ENCODE data around the gene HPGDS. TPM values are rescaled to one million over a fixed set of nuclear protein-coding genes. Genes with fewer than 3 reads are reported as not detected.

Gene HPGDS
- total and polyA plus RNA-seq, 11 donors = 0.26 to 6.2 (median 0.96) TPM

- H3K36me3 ChIP-seq = peaks cover 0 to 73% (median 57%) of the 10 kb centered on the region in 9 donors
- no peak for DNase-seq
- intact Hi-C loops (cut with DNase I) = no loop called here
These were observed 75.6 kb downstream of the HPGDS start for GRCh38 chr4:94267037-94267436.

GRCh38 chr4:94262163-94263016, 80.2 kb downstream of the HPGDS start:
- no peaks in the 10 kb centered on the region for H3K4me1 ChIP-seq
- no peak overlapping the region for H3K27ac ChIP-seq
- no peak for DNase-seq
- peaks cover 0 to 67% (median 38%) of the 10 kb centered on the region in 9 donors for H3K36me3 ChIP-seq
- 90 to 93% (median 92%) methylated on average over 5 of the region's 5 CpGs for WGBS, 4 donors
- no peaks in the 10 kb centered on the region for H3K27me3 ChIP-seq
- no peak overlapping the region for H3K4me3 ChIP-seq
- no peaks in the 10 kb centered on the region for H3K9me3 ChIP-seq
- intact Hi-C loops (cut with DNase I) = no loop called here
- TF ChIP-seq POLR2A (IDR thresholded peaks at IDR 0.05) = no peak
- TF ChIP-seq, protein P1, sequence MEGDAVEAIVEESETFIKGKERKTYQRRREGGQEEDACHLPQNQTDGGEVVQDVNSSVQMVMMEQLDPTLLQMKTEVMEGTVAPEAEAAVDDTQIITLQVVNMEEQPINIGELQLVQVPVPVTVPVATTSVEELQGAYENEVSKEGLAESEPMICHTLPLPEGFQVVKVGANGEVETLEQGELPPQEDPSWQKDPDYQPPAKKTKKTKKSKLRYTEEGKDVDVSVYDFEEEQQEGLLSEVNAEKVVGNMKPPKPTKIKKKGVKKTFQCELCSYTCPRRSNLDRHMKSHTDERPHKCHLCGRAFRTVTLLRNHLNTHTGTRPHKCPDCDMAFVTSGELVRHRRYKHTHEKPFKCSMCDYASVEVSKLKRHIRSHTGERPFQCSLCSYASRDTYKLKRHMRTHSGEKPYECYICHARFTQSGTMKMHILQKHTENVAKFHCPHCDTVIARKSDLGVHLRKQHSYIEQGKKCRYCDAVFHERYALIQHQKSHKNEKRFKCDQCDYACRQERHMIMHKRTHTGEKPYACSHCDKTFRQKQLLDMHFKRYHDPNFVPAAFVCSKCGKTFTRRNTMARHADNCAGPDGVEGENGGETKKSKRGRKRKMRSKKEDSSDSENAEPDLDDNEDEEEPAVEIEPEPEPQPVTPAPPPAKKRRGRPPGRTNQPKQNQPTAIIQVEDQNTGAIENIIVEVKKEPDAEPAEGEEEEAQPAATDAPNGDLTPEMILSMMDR (IDR thresholded peaks at IDR 0.05) = no peak
- no peak for ATAC-seq

More at GRCh38 chr4:94267037-94267436, 75.6 kb downstream of the HPGDS start:
- TF ChIP-seq, protein P1 (IDR thresholded peaks at IDR 0.05) = no peak
- TF ChIP-seq POLR2A (IDR thresholded peaks at IDR 0.05) = no peak
- Histone ChIP-seq H3K9me3 (no peaks in the 10 kb centered on the region), H3K27me3 (no peaks in the 10 kb centered on the region), H3K27ac (no peak overlapping the region), H3K4me3 (no peak overlapping the region), H3K4me1 (no peaks in the 10 kb centered on the region)
- ATAC-seq = no peak
- WGBS, 4 donors = 95 to 98% (median 97%) methylated on average over 4 of the region's 4 CpGs

GRCh38 chr4:94256828-94257227, 85.8 kb downstream of the HPGDS start:
- no peaks in the 10 kb centered on the region for H3K9me3 ChIP-seq
- peaks cover 0 to 73% (median 32%) of the 10 kb centered on the region in 9 donors for H3K36me3 ChIP-seq
- H3K4me3 ChIP-seq = no peak overlapping the region
- H3K27me3 ChIP-seq = no peaks in the 10 kb centered on the region
- no peak for ATAC-seq
- H3K27ac ChIP-seq = no peak overlapping the region
- DNase-seq = no peak
- no peaks in the 10 kb centered on the region for H3K4me1 ChIP-seq
- intact Hi-C loops (cut with DNase I) = loop anchor here in 5 of 10 donors (5.0 to 10.0 kb wide), 3 partner anchors 362 to 465 kb away; no protein-coding TSS in a partner anchor
- TF ChIP-seq, protein P1 (IDR thresholded peaks at IDR 0.05) = peak in 7 of 12 donors; percentile 15 to 37 (median 25)
- TF ChIP-seq POLR2A (IDR thresholded peaks at IDR 0.05) = no peak

GRCh38 chr4:94256144-94256783, 86.4 kb downstream of the HPGDS start:
- peaks cover 0 to 76% (median 33%) of the 10 kb centered on the region in 9 donors for H3K36me3 ChIP-seq
- TF ChIP-seq POLR2A (IDR thresholded peaks at IDR 0.05) = no peak
- TF ChIP-seq, protein P1 (IDR thresholded peaks at IDR 0.05) = no peak
- intact Hi-C loops (cut with DNase I) = loop anchor here in 5 of 10 donors (5.0 to 10.0 kb wide), 3 partner anchors 361 to 464 kb away; no protein-coding TSS in a partner anchor
- H3K27ac ChIP-seq = no peak overlapping the region
- no peak overlapping the region for H3K4me3 ChIP-seq
- H3K9me3 ChIP-seq = no peaks in the 10 kb centered on the region
- DNase-seq (no peak), ATAC-seq (no peak)
- H3K27me3 ChIP-seq = no peaks in the 10 kb centered on the region
- no peaks in the 10 kb centered on the region for H3K4me1 ChIP-seq
- WGBS, 4 donors = 92 to 98% (median 93%) methylated on average over 8 of the region's 8 CpGs

Data from heart left ventricle (tissue), 16 donors.